HCT116 (cell line): ENCODE results near the gene TEP1. TPM values are rescaled to one million over a fixed set of nuclear protein-coding genes. Genes with fewer than 3 reads are reported as not detected.
"Not testable (repeated sequence)": the region's sequence is repeated elsewhere in the genome, so short reads cannot be mapped to it uniquely, and the experiment has no call there.

Source experiments
- ATAC-seq: fragments of 200-7000 bp; cut with Tn5 transposase; 2 replicates; pipeline ENCODE4 v1.9.1; 2020; ENCODE audit warnings: mild to moderate bottlenecking, moderate library complexity
- BruUV-seq: library from RNA; stranded (reverse); fragments of 400-500 nt; replicated peaks from 2 replicates; lab custom pipeline; 2021; lab: Mats Ljungman, UMichigan
- CTCF ChIA-PET: fragments of 300-600 bp; sonication (Branson Sonifier 250); formaldehyde crosslinking; loops from one replicate; lab custom pipeline; 2021; ENCODE audit warnings: antibody characterized with exemption; lab: Charles Lee
- POLR2A ChIA-PET: fragments of 300-600, 350-600 bp; sonication (Branson Sonifier 250); formaldehyde crosslinking; loops from one replicate; lab custom pipeline; 2021; ENCODE audit warnings: antibody characterized with exemption; lab: Charles Lee
- RAD21 ChIA-PET, 2 experiments: fragments of 300-600 bp; sonication (Branson Sonifier 250); formaldehyde crosslinking; loops; one replicate each; lab custom pipeline; 2023; ENCODE audit warnings: low total read pairs in 2 of 2; ENCODE audit not compliant: uncharacterized antibody in 2 of 2, unreplicated experiment in 2 of 2, low non-redundant PET in 1 of 2; lab: Charles Lee
- DNase-seq: peaks from one replicate; pipeline ENCODE4 v3.0.0-alpha.2; 2010; ENCODE audit warnings: low read depth, low spot score
- H2AFZ ChIP-seq: fragments of 200-600 bp; shearing (Covaris generic), sonication (generic); 2 replicates; pipeline ENCODE4 v1.6.1; 2017; ENCODE audit warnings: low read depth, mixed run types, mixed read lengths, antibody characterized with exemption, low read length; ENCODE audit not compliant: poor library complexity, severe bottlenecking
- H3K27ac ChIP-seq: 2 replicates; pipeline ENCODE4 v1.5.1; 2012; ENCODE audit warnings: low read depth, low read length
- H3K27me3 ChIP-seq: fragments of 200-600 bp; sonication (generic); 2 replicates; pipeline ENCODE4 v1.6.1; 2016; ENCODE audit warnings: mixed run types, low read length, mixed read lengths; ENCODE audit not compliant: insufficient read depth
- H3K36me3 ChIP-seq, 2 experiments: fragments of 200-500 bp in 1 of 2; fragments of 200-600 bp in 1 of 2; sonication (Bioruptor generic) in 1 of 2; sonication (generic) in 1 of 2; 2 replicates each; pipeline versions ENCODE4 v1.5.1 to v1.6.1; 2014 to 2016; ENCODE audit warnings: low read length in 2 of 2, inconsistent platforms in 1 of 2, mixed read lengths in 1 of 2, mixed run types in 1 of 2; ENCODE audit not compliant: insufficient read depth in 2 of 2, control insufficient read depth in 1 of 2
- H3K4me1 ChIP-seq, 2 experiments: fragments of 200-600 bp in 1 of 2; sonication (generic) in 1 of 2; 2 replicates each; pipeline versions ENCODE4 v1.5.1 to v1.6.1; 2012 to 2017; ENCODE audit warnings: low read length in 2 of 2, inconsistent platforms in 1 of 2, mild to moderate bottlenecking in 1 of 2, mixed read lengths in 1 of 2, mixed run types in 1 of 2, moderate library complexity in 1 of 2; ENCODE audit not compliant: insufficient read depth in 2 of 2, control insufficient read depth in 1 of 2
- H3K4me2 ChIP-seq: fragments of 200-600 bp; sonication (generic); 2 replicates; pipeline ENCODE4 v1.6.1; 2017; ENCODE audit warnings: mixed run types, low read length, mixed read lengths
- H3K4me3 ChIP-seq, 2 experiments: fragments of 200-600 bp in 1 of 2; sonication (generic) in 1 of 2; replicated peaks in 1 of 2; 2 replicates each; pipeline ENCODE4 v1.5.1; 2011 to 2016; ENCODE audit warnings: low read length in 2 of 2, control low read depth in 1 of 2, low read depth in 1 of 2, mild to moderate bottlenecking in 1 of 2, mixed read lengths in 1 of 2, mixed run types in 1 of 2
- H3K79me2 ChIP-seq: fragments of 200-600 bp; sonication (generic); 2 replicates; pipeline ENCODE4 v1.6.1; 2017; ENCODE audit warnings: mild to moderate bottlenecking, mixed run types, low read length, moderate library complexity, mixed read lengths; ENCODE audit not compliant: insufficient read depth
- H3K9ac ChIP-seq: fragments of 200-600 bp; sonication (generic); 2 replicates; pipeline ENCODE4 v1.6.1; 2016; ENCODE audit warnings: low read length, mixed read lengths
- H3K9me2 ChIP-seq: fragments of 200-600 bp; sonication (generic), shearing (Covaris generic); 2 replicates; pipeline ENCODE4 v1.6.1; 2017; ENCODE audit warnings: mixed run types, mild to moderate bottlenecking, moderate library complexity; ENCODE audit not compliant: insufficient read depth
- H3K9me3 ChIP-seq, 2 experiments: fragments of 200-500 bp in 1 of 2; fragments of 200-600 bp in 1 of 2; sonication (Bioruptor generic) in 1 of 2; sonication (generic) in 1 of 2; 2 replicates each; pipeline ENCODE4 v1.6.1; 2014 to 2017; ENCODE audit warnings: low read length in 2 of 2, mixed read lengths in 2 of 2, inconsistent platforms in 1 of 2, low read depth in 1 of 2, mild to moderate bottlenecking in 1 of 2, mixed run types in 1 of 2, moderate library complexity in 1 of 2; ENCODE audit not compliant: control insufficient read depth in 1 of 2, insufficient read depth in 1 of 2
- H4K20me1 ChIP-seq: fragments of 200-600 bp; sonication (generic), shearing (Covaris generic); 2 replicates; pipeline ENCODE4 v1.6.1; 2017; ENCODE audit warnings: mixed run types, mild to moderate bottlenecking, moderate library complexity; ENCODE audit not compliant: insufficient read depth
- CEBPB ChIP-seq: IDR thresholded peaks from 2 replicates; pipeline ENCODE4 v1.6.1; 2012; ENCODE audit warnings: low read depth
- JUND ChIP-seq: IDR thresholded peaks from 2 replicates; pipeline ENCODE4 v1.6.1; 2012
- POLR2AphosphoS5 ChIP-seq: IDR thresholded peaks from 2 replicates; pipeline ENCODE4 v1.6.1; 2011; ENCODE audit warnings: mild to moderate bottlenecking, low read depth, low read length, moderate library complexity
- SP1 ChIP-seq: IDR thresholded peaks from 2 replicates; pipeline ENCODE4 v1.6.1; 2012; ENCODE audit warnings: low read depth
- intact Hi-C: fragments of 100-400 bp; cut with micrococcal nuclease; formaldehyde crosslinking; loops from 2 replicates; pipeline ENCODE4 v1.10.0; 2022
- total RNA-seq: library from RNA; stranded (reverse); gene quantifications from one replicate; pipeline ENCODE4 v1.2.1, GENCODE V29; 2021; ENCODE audit not compliant: unreplicated experiment
- TF ChIP-seq, protein P1 (sequence below), 3 experiments: fragments of 200-600 bp in 1 of 3; sonication (generic) in 1 of 3; IDR thresholded peaks in 2 of 3; conservative IDR thresholded peaks in 1 of 3; 2 replicates each; pipeline ENCODE4 v1.5.1; 2012 to 2017; ENCODE audit warnings: low read depth in 2 of 3, low read length in 2 of 3, antibody characterized with exemption in 1 of 3, borderline replicate concordance in 1 of 3, control low read depth in 1 of 3, mild to moderate bottlenecking in 1 of 3, mixed read lengths in 1 of 3, mixed run types in 1 of 3, moderate library complexity in 1 of 3; ENCODE audit not compliant: insufficient read depth in 1 of 3

Gene TEP1
- total RNA-seq, 1 experiment from 2014 or later: 22.4 TPM

DNA sequence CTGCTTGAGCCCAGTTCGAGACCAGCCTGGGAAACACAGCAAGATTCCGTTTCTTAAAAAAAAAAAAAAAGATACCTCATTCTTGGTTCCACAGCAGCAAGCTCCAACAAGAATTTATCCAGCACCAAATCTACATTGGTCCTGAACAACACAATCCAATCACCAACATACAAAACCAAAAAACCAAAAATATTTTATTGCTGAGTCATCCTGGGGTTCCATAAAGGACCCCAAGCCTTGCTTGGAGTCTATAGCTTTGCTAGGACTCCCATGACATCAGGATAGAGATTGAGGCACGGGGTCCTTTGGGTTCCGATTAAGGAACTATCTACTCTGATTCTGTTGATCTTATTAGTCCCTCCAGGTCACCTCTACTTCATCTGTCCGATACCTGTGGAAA, 33.6 kb upstream of the TEP1 start (continued):
- TF ChIP-seq, protein P1, sequence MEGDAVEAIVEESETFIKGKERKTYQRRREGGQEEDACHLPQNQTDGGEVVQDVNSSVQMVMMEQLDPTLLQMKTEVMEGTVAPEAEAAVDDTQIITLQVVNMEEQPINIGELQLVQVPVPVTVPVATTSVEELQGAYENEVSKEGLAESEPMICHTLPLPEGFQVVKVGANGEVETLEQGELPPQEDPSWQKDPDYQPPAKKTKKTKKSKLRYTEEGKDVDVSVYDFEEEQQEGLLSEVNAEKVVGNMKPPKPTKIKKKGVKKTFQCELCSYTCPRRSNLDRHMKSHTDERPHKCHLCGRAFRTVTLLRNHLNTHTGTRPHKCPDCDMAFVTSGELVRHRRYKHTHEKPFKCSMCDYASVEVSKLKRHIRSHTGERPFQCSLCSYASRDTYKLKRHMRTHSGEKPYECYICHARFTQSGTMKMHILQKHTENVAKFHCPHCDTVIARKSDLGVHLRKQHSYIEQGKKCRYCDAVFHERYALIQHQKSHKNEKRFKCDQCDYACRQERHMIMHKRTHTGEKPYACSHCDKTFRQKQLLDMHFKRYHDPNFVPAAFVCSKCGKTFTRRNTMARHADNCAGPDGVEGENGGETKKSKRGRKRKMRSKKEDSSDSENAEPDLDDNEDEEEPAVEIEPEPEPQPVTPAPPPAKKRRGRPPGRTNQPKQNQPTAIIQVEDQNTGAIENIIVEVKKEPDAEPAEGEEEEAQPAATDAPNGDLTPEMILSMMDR (IDR thresholded peaks at IDR 0.05 in 2 of 3, conservative IDR thresholded peaks at IDR 0.05 in 1 of 3; ENCODE audit: borderline replicate concordance in 1 of 3, insufficient read depth in 1 of 3, low read depth in 2 of 3, low read length in 2 of 3): no peak
- TF ChIP-seq POLR2AphosphoS5: no peak
- TF ChIP-seq CEBPB: no peak

DNA sequence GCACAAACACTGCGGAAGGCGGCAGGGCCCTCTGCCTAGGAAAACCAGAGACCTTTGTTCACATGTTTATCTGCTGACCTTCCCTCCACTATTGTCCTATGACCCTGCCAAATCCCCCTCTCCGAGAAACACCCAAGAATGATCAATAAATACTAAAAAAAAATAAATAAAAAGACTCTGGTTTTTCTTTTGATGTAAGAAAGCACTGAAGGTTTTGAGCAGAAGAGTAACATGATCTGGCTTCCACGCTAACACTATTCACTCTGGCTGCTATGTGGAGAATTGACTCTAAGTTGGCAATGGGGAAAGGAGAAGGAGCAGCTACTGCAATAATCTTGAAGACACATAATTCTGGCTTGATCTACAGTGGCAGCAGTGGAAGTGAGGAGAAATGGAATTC, 30.3 kb upstream of the TEP1 start:
- POLR2A ChIA-PET: interaction anchor here (0.9 kb wide), 1 partner anchor 26 kb away, joined by 3 read pairs; the partner anchor contains the start of gene PNP
- H3K36me3 ChIP-seq: peaks cover 22% of the 10 kb centered on the region in 2 experiments; a peak in 3 of 4 replicates
- RAD21 ChIA-PET, H3K27ac ChIP-seq, H2AFZ ChIP-seq, H3K9me2 ChIP-seq, H4K20me1 ChIP-seq, H3K4me2 ChIP-seq, DNase-seq, ATAC-seq, H3K27me3 ChIP-seq, intact Hi-C loops, H3K4me1 ChIP-seq, CTCF ChIA-PET, H3K4me3 ChIP-seq, H3K9ac ChIP-seq, H3K79me2 ChIP-seq, BruUV-seq, H3K9me3 ChIP-seq: not testable (repeated sequence)

DNA sequence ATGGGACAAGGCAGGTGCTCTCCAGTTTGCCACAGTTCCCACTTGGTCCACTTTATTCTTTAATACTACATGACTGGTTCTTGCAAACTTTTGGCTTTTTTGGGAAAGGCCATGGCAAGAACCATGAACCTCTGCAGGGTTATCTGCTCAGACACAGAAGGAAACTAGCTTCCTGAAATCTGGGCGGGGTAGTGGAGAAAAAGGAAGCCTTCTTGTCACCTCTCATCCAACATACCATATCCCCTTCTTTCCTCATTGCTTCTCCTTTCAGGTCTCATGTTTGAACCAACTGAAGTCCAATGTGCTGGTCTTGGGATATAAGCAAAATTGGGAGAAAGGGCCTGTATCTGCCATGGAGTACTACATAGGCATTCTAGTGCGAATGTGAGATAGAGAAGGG, 28.2 kb upstream of the TEP1 start:
- BruUV-seq: no TSS peak
- H3K4me1 ChIP-seq: peaks cover 0 to under 1% of the 10 kb centered on the region in 2 experiments; a peak in 1 of 4 replicates
- intact Hi-C loops: no loop called here
- TF ChIP-seq SP1 (no peak), JUND (no peak)
- no peak for ATAC-seq
- RAD21 ChIA-PET: no interaction called here
- no peaks in the 10 kb centered on the region for H3K9me2 ChIP-seq
- H3K79me2 ChIP-seq: no peaks in the 10 kb centered on the region
- no peak overlapping the region for H3K9ac ChIP-seq
- no peak overlapping the region for H2AFZ ChIP-seq
- H3K9me3 ChIP-seq: no peaks in the 10 kb centered on the region
- no peaks in the 10 kb centered on the region for H4K20me1 ChIP-seq
- DNase-seq: no peak
- H3K4me2 ChIP-seq: no peak overlapping the region
- peaks cover 1 to 7% of the 10 kb centered on the region in 2 experiments; a peak in 2 of 4 replicates for H3K36me3 ChIP-seq
- CTCF ChIA-PET: no interaction called here
- POLR2A ChIA-PET: no interaction called here
- H3K27ac ChIP-seq: no peak overlapping the region
- no peak overlapping the region for H3K4me3 ChIP-seq
- no peaks in the 10 kb centered on the region for H3K27me3 ChIP-seq
